Dedifferentiated amniotic fluid mesenchymal stem cell (primary cell): ENCODE data around the gene VAC14.
"Not testable (repeated sequence)": the region's sequence is repeated elsewhere in the genome, so short reads cannot be mapped to it uniquely, and the experiment has no call there.

ENCODE experiments used
- DNase-seq: peaks from one replicate; pipeline ENCODE4 v3.0.0-alpha.2; 2016; ENCODE audit errors: extremely low spot score

The VAC14 gene

DNA sequence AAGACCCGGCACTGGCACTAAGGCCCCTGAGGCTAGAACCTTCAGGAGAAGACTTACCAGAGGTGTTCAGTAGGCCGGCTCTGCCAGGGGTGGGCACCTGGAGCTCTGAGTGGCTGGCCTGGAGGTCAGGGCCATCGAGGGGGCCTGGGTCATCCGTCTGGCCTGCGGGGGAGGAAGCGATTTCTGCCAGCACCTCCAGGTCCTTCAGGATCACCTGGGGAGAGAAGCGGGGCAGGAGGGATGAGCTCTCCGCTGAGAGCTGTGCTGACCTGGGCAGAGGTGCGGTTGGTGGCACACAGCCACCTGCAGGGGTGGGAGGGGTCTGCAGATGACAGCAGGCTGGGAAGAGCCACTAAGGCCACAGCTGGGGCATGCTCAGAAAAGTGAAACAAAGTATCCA is 56.6 kb downstream of the VAC14 start:
- no peak for DNase-seq

DNA sequence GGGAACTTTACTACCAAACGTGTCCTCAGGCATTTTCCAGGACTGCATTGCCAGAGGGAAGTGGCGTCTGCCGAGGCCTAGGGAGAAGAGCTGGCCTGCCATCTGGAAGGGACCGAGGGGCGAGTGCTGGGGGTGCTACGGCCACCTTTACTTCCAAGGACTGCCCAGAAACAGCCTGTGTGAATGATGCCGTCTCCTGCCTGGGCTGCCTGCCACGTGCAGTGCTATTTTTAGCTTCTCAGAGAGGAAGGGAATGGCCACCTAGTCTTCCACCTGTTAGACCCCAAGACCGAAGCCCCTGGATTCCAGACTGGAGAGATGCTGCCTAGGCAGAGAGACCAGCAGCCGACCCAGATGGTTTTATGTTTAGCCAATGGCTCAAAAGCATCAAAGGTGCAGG is 57.2 kb downstream of the VAC14 start:
- no peak for DNase-seq

DNA sequence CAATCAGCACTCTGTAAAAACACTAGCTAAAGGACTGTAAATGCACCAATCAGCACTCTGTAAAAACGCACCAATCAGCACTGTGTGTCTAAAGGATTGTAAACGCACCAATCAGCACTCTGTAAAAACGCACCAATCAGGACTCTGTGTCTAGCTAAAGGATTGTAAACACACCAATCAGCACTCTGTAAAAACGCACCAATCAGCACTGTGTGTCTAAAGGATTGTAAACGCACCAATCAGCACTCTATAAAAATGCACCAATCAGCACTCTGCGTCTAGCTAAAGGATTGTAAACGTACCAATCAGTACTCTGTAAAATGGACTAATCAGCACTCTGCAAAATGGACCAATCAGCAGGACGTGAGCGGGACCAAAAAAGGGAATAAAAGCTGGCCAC is 58.0 kb downstream of the VAC14 start:
- DNase-seq = not testable (repeated sequence)

DNA sequence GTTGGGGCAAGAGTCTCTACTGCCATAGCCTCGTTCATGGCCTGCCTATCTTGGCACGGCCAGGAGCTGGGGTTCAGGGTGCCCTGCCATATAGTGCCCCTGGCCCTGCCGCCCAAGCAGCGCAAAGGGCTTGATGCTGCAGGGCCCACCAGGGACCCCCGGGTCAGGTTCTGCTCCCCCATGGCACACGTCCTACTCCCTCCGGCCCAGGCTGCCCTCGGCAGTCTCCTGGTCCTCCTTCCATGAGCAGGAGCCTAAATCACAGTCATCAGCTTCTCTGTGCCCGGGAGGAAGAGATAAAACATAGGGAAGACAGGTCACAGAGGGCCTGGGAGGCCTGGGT is 59.2 kb downstream of the VAC14 start:
- no peak for DNase-seq

DNA sequence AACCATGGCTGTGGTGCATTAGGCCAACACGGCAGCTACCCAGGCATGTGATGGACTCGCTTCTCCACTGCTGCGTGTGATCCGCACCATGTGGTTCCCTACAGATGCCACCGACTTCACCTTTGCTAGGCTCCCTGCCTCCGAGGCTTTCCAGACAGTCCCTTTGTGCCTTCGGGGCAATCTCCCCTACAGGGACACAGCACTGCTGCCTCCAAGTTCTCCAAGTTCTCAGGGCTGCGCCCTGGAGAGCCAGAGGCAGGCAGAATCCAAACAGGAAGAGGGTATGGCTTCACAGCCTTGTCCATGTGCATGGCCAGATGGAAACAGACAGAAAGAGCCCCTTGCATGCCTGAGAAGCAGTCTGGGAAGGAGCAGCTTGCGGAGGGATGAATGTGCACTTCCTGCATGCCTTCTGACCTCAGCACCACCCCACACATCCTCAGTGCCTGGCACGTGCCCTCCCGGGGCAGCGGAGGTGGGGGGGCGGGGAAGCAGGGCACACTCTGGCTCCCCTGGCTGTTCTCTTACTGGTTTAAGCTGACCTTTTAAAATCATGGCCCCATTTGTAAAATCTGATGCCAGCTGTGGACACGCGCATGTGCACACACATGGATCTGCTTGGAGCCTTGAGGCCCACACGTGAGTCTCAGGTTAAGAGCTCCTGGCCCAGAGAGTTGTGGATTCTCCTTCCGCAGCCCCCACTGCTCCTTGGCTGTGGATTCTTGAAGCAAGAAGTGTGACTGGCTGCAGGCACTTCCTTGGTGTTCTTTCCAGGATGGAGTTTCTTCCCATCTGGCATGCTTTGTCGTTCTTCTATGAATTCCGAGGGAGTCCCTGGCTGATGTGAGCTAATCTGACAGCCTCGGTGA is 59.8 kb downstream of the VAC14 start:
- DNase-seq = no peak

DNA sequence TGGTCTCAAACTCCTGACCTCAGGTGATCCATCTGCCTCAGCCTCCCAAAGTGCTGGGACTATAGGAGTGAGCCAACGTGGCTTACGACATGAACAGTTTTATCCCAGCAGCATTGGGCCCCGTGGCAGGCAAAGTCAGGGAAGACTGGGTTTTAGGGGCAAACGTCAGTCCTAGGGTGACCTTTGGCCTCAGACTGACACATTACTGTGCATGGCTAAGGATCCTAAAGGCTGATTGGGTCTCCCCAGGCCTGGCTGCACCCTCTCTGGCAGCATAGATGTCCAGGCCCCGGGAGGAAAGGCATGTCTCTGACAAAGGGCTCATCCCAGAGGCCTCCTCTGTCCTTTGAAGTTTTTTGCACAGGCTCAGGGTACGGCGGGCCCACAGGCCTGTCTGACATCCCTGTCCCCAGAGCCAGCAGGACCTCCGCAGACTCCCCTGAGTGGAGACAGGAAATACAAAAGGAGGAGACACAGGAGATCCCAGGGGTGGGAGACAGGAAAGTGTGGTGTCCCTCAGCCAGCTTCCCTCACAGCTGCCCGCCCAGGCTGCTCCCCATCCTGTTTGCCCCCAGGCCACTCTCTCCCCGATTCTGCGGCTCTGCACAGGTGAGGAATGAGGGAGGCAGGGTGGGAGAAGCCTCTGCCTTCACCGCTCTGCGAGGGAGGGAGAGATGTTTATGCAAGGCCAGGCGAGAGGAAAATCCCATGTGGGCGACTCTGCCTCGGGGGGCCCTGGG is 60.6 kb downstream of the VAC14 start:
- DNase-seq = no peak

DNA sequence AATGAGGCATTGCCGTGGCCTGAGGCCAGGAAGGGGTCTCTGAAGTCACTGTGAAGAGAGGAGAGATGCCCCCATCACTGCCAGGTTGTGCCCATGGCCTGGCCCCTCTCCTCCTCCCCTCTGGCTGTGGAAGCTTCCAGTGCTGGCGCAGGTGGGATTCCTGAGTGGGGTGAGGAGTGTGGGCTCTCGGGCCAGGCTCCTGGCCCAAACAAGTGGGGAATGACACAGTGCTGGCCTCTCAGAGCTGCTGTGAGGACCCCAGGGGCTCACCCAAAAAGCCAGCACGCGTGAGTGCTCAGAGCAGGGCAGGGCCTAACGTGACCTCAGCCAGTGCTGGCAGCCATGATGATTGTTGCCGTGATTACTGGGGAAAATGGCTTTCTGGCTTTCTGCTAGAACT is 61.6 kb downstream of the VAC14 start:
- DNase-seq = no peak

DNA sequence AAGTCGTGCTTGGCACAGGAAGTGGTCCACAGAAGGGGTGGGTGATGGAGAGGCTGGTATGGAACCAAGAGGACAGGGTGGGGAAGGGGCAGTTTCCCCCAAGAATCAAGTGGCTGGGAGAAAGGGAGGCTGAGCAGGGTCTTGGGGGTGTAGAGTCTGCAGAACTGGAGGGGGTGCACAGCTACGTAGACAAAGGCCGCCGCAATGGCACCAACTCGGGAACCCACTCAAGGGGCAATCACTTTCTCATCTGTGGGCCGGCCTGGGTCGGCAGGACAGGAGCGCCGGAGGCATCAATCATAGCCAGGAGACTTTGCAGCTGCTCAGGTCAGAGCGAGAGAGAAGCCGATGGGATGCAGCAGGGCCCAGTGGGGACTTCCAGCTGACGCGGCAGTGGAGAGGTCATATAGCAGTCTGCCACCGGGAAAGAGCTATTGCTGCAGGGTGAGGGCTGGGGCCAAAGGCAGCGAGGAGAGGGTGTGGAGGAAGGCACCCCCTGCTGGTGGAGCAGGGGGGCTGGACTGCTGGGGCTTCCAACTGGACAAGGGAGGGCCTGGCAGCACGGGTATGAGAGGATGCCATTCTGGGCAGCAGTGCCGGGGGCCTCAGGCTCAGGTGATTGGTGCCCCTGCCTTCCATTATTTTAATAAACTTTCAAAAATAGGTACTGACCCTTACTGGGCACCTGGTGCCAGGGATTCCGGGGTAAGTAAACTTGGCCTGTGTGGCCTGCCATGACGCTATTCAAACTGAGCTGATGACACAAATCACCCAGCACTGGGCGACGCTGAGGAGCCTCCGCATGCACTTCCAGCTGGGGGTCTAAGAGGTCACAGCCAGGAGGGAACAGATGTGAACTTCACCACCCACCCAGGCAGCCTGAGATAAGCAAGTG is 62.6 kb downstream of the VAC14 start:
- DNase-seq = no peak

DNA sequence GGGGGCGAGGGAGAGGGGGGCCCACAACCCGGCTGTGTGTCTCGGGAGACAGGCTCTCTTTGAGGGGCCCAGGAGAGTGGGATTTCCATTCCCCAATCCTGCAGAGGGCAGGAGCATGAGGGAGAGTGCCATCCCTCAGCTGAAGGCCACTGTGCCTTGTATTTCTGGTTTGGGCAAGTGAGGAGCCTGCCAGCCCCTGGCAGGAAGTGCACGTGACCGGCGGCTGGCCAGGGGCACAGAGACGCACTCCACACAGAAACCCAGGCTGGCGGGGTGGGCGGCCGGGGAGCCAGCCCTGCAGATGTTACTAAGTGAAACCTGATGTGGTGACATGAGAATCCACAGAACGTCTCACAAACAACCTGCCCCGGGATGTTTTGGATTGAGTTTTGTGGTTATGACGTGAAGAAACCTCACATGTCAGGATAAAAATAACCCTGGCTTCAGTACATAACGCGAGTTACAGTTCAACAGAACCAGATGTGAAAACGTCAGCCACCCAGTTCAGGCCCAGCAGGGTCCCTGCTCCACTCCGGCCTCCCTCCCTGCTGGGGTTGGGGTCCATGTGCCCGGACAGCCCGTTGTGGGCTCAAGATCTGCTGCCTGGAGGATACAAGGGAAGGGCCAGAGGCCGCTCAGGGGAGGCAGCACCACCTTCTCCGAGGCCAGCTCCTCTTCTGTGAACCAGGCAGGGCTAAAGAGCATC is 63.4 kb downstream of the VAC14 start:
- DNase-seq = peak; percentile 93

DNA sequence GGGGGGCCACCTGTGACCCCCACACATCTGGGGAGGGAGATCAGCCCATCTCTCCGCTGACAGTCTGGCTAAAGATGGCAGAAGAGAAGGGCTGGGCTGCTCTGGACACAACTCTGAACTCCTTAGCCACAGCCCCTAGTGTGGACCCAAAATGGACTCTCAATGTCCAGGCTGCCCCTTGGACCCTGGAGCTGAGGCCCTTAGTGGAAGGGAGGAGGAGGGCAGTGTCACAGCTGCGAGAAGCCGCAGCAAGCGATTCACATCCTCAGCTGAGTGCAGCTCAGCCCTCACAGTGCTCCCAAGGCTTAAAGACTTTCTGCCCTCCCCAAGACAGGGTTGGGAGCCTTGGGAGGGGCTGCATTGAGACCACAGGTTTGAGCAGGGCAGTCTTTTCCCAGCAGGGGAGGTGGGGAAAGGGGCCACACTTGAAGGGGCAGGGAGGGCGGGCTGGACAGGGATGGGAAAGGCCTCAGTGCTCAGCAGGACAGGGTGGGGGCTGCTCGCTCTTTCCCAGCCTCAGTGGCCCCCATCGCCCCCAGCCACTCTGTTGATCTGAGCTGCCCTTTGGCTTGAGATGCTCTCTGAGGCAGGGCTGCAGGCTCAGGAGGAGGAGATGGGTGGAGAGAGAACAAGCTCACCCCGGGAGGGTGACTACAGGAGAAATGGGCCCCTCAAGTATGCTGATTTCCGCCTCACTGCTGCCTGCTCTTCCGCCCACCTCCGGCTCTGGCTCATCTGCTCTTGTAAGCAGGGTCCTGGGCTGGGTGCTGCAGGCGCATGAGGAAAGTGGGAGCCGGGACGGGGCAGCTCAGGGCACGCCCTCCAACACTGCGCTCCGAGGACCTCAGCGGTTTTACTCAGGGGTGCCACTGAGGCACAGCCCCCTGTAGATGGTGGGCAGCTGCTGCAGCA is 64.2 kb downstream of the VAC14 start:
- DNase-seq = no peak

DNA sequence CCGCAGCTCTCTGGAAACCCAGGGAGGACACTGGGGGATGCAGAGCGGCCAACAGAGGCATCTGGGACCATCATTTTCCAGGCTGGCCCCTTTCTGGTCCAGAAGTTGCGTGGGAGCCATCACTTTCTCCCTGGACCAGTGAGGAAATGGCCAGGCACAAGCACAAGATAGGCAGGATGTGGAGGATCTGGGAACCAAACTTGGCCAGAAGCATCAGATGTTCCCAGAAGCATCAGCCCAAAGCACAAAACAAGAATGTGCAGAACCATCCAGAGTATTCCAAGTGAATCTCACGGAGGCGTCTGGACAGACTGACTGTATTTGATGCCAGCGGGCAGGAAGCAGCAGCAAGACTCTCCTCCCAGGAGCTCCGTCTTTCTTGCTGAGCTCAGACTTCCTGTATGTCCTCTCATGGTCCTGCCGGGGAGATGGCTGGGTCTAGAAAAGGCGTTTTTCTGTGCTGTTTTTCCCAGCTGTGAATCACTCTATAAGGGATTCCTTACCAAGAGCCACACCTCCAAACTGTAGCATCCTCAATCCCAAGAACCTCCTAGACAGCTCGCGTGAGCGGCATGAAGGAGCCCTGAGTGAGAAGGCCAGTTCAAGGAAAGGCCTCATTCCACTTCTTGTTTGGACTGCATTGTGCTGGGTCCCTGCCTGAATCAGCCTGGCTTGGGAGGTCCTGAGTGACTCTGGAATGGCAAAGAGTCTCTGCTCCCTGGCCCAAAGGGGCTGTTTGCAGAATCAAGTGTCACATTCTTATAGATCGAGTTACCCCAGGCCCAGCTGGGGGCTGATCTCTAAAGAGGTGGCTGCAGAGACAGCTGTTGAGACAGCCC is 65.6 kb downstream of the VAC14 start:
- peak; percentile 57 for DNase-seq

DNA sequence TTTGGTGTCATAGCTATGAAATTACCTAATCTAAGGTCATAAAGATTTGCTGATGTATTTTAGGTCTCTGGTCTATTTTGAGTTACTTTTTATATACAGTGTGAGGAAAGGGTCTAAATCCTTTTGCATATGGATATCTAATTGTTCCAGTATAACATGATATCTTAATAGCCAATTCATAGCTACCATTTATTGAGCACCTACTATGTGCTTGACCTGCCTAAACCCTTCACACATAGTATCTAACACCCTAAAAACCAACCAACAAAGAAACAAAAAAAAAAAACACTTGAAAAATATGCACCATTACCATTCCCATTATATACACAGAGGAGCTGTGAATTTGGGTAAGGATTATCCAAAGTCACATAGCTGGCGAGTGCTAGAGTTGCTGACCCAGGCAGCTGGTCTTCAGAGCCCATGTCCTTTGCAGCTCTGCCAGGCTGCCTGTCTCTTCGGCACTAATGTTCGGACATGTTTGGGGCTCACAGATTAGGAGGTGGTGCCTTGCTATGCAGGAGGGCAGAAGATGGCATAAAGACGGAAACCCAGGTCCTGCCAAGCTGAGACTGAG is 66.3 kb downstream of the VAC14 start:
- DNase-seq = no peak

DNA sequence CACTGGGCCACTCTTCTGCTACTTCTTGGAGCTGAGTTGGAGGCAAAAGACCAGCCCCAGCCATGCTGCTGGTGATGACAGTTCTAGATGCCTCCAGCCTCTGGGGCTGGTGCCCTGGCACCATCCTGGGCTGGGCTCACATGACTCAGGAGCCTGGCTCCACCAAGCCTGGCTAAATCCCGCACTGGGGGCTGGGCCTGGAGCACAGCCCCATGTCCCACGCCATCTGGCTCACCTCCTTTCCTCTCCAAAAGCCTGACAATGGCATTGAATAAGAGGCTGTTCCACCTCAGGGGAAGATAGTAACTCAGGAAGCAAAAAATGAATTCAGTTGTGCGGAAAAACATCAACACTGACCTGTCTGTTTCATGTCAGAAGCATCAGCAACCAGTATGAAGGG is 70.0 kb downstream of the VAC14 start:
- no peak for DNase-seq

DNA sequence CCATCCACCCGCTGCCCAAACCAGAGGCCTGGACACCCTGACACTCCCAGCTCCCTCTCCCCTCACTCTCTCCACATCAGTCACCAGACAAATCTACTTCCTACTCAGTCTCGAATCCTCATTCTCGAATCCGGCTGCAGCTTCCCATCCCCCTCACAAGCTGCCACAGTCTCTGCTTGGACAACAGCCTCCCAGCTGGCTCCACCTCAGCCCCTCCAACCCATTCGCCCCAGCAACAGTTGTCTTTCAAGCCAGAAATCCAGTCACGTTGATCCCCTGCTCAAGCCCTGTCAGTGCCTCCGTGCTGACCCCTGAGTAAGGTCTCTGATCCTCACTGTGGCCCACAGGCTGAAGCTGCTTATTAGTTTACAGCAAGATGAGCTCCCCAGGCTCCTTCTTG is 70.9 kb downstream of the VAC14 start:
- no peak for DNase-seq

DNA sequence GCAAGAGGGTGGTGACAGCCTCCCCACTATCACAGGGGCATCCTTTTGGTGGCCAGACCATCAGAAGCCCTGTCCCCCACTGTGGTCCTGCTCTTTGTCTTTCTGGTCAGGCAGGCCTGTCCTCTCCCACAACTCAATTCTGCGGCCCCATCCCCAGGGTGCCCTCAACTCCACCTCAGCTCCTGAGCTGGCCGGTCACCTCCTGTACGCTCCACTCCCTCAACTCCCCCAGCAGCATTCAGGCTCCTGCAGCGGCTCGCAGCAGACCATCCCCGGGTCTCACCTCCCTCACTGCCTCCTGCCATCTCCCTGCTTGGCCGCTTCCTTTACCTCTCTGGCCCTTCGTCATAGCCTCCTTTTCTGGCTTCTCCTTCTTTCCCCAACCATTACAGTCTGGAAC is 71.7 kb downstream of the VAC14 start:
- no peak for DNase-seq

DNA sequence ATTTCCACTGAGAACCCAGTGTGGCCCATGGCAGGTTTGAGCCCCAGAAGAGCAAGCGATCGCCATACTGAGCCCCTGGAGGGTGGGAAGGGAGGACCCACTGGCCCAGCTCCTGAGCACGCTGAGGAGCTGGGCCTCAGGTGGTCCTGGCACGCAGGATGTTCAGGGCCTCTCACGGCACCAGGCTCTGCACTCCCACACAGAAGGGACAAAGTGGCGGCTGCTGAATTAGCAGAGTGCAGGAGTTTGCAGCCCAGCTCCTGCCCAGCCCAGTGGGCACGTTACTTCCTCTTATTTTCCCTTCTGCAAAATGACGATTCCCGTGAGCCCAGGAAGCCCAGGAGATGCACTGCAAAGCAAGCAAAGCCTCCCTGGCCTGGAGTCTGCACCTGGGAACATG is 72.8 kb downstream of the VAC14 start:
- no peak for DNase-seq

DNA sequence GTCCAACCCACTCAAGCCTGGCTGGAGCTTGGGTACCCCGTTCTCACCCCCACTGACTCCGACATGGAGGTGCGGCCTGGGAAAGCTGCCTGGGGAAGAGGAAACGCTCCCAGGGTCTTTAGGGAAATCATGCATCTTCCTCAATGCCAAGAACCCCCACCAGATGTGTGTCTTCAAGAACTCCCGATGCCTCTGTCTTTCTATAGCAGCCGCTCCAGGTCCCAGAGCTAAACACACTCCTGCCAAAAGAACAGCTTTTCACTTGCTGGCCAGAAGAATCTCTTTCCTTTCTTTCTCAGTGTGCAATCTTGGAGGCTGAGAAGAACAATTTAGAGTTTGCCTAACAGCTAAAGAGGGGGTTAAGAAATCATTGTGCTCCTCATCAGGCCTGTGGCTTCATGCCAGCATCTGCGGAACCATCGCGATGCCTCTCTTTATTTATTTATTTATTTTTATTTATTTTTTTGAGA is 74.0 kb downstream of the VAC14 start:
- DNase-seq = no peak

DNA sequence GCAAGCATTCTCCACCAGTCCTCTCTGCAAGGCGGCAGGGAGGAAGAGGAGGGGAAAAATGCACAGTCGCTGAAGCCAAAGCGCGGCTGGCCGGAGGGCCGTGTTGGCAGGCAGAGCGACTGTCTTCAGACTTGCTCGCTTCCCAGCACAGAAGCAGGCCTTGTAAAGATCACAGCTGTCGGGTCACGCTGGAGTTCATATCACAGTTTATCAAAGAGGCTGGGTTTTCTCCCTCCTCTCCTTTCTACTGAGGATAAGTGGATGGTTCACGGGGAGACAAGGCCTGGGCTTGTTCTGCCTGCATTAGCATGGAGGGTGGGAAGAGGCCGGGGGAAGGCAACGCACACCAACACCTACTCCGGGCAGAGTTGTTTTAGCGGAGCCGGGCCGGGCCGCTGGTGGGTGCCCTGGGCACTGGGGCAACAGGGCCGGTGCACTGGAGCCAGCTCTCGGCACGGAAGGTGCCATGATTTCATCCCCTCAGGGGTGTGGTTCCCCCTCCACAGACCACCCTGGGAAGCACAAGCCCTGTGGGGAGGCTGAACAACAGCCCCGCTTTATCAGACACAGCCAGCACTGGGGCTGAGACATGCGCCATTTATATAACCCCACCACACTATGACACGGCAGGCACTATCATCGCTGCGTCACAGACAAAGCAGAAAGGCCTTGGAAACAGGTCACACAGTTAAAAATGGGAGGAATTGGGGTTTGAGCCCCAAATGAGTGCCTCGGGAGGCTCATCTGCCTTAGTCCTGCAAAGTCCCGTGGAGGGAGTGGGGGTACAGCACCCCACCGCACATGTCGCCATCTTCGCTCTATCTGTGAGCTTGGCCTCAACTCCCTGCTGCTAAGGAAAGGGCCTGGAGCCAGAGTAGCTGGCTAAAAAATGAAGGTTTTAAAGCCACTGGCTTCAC is 74.8 kb downstream of the VAC14 start:
- DNase-seq = no peak
